SH-SY5Y (cell line): ENCODE measurements around the gene KCNB1.

Experiments used
- GATA2 ChIP-seq: IDR thresholded peaks from 2 replicates; pipeline ENCODE4 v1.6.1; 2011; ENCODE audit warnings: mild to moderate bottlenecking, low read depth, low read length
- GATA3 ChIP-seq: IDR thresholded peaks from 2 replicates; pipeline ENCODE4 v1.6.1; 2011; ENCODE audit warnings: low read depth, mild to moderate bottlenecking, low read length, moderate library complexity

GRCh38 chr20:49377326-49377725 is 105.1 kb downstream of the KCNB1 start:
- TF ChIP-seq GATA2 (peak; percentile 55), GATA3 (no peak)
